HT-29 (cell line): ENCODE data around the gene TM4SF5. TPM values are rescaled to one million over a fixed set of nuclear protein-coding genes. Genes with fewer than 3 reads are reported as not detected.

Experiments used
- DNase-seq: peaks from one replicate; pipeline ENCODE4 v3.0.0-alpha.2; 2015; ENCODE audit warnings: low spot score
- total RNA-seq: library from RNA; depleted of rRNA; stranded (reverse); fragments of >200 nt; shearing (Covaris generic); gene quantifications from 2 replicates; pipeline ENCODE4 v1.2.3, GENCODE V29; 2014

TM4SF5 gene
- total RNA-seq, 1 experiment from 2014 or later, result 0.61 TPM

DNA sequence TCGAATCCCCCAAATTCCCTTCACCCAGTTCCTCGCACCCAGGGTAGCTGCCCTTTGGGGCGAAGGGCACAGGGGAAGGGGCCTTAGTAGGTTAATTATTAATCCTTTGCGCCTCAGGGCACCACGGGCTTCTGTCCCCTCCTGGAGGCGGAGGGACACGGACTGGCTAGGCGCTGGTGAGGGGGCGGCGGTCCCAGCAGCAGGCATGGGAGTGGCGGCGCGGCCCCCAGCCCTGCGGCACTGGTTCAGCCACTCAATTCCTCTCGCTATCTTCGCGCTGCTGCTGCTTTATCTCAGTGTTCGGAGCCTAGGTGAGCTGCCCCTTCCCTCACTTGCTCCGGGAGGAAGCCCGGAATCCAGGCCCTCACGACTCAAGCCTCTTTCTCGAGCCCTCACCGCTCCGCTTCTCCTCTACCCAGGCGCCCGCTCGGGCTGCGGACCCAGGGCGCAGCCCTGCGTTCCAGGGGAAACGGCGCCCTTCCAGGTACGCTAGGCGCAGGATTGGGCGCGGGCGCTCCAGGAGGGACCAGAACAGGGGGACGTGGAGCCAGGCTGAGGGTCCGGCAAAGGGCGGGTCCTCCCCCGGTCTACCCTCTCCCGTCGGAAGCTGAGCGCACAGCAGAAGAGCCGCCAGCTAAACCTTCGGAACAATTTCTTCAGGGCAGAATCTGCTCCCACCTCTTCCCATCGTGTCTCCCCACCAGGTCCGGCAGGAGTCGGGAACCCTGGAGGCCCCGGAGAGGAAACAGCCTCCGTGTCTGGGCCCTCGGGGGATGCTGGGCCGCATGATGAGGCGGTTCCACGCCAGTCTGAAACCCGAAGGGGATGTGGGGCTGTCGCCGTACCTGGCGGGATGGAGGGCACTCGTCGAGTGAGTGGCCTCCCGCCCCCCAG, 17.4 kb downstream of the TM4SF5 start, which contains the start of gene GLTPD2:
TSS of gene GLTPD2 (plus strand) at position 158 of the 894 bp plus-strand sequence. CDS start at position 206, 48 bp downstream.
- DNase-seq, result no peak

DNA sequence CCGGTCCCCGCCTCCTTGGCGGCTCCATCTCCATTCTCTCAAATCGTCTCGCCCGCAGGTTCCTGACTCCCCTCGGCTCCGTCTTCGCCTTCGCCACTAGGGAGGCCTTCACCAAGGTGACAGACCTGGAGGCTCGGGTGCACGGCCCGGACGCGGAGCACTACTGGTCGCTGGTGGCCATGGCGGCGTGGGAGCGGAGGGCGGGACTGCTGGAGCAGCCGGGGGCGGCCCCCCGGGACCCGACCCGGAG, 17.9 kb downstream of the TM4SF5 start:
- peak; percentile 45 for DNase-seq

DNA sequence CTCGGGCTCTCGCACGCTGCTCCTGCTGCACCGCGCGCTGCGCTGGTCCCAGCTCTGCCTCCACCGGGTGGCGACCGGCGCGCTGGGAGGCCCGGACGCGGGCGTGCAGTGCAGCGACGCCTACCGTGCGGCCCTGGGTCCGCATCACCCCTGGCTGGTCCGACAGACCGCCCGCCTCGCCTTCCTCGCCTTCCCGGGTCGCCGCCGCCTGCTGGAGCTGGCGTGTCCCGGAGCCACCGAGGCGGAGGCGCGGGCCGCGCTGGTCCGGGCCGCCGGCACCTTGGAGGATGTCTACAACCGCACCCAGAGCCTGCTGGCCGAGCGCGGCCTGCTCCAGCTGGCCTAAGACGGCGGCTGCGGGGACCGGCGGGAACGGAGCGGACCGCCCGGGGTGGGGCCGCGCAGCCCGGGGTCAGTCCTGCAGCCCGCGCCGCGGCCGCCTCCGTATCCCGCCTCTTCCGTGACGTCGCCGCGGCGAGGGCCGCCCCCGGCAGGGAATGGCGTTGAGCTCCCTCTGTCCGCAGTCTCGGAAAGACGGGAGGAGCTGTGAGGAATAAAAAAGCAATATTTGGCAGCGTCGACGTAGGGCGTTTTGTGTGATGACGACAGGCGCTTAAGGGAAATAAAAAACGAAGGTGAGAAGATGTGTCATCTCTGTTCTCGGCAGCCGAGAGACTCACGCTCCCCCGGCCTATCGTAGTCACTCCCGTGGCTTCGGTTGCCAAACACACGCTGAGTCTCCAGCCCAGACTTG, 18.4 kb downstream of the TM4SF5 start:
- peak; percentile 78 for DNase-seq

DNA sequence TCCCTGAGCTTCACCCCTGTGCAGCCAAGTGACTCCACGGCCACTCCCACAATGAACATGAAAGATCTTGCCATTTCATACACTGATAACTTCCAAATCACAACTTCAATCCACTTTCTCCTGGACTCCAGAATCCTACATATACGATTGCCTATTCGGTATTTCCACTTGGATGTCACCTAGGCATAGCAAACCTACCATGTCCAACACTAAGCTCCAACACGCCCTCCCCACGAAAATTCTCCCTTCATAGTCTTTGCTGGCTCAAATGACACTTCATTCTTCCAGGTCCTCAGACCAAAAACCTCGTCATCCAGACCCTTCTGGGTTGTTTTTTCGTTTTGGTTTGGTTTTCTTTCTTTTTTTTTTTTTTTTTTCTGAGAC, 19.0 kb downstream of the TM4SF5 start:
- no peak for DNase-seq

DNA sequence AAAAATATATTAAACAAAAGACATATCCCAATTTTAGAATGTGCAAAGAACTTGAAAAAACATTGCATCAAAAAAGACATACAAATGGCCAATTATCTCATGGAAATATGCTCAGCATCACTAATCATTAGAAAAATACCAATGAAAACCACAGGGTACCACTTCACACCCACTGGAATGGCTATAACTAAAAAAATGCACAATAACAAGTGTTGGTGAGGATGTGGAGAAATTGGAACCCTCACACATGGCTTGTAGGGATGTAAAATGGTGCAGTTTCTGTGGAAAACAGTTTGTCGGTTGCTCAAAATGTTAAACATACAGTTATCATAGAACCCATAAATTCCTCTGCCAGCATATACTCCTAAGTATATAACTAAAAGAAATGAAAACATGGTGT, 23.5 kb downstream of the TM4SF5 start:
- no peak for DNase-seq

DNA sequence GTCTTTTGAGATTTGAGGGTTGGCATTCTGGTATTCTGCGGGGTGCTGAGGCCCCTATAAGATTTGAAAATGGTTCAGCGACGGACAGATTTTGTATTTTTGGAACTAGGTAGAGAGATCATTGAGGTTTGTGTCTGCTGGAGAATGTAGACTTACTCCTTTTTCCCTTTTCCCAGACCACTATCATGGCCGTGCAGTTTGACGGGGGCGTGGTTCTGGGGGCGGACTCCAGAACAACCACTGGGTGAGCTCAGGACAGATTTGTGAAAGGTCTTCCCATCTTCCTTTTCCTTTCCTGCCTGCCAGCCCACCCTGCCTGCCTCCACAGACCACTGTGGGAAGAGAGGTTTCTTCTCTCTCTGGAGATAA, 24.9 kb downstream of the TM4SF5 start:
- no peak for DNase-seq

DNA sequence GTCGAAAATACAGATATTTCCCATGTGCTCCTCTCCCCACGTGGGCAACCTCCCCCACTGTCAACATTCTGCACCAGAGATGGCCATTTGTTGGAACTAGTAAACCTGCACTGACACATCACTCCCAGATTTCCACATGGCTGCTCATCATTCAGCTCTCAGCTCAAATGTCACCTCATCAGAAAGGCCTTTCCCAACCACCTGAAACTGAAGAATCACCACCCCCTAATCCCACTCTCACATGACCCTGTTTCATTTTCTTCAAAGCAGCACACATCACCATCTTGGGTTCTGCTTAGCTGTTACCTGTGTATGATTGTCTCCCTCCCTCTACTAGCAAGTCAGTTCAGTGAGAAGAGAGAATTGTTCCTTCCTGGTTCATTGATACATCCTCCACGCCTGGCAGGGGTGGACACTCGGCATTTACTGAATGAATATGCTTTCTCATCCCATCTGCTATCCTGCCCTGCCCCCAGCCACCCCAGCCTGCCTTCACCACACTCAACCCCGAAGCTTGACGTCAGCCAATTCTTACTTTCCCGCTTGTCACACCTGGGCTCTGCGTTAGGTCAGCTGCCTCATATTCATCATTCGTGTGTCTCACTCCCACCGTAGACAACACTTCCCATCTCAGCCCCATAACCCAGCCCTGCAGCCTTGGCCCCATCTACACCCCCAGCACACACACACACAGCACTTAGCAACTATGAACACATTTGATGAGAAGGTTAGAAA, 28.9 kb downstream of the TM4SF5 start:
- no peak for DNase-seq

DNA sequence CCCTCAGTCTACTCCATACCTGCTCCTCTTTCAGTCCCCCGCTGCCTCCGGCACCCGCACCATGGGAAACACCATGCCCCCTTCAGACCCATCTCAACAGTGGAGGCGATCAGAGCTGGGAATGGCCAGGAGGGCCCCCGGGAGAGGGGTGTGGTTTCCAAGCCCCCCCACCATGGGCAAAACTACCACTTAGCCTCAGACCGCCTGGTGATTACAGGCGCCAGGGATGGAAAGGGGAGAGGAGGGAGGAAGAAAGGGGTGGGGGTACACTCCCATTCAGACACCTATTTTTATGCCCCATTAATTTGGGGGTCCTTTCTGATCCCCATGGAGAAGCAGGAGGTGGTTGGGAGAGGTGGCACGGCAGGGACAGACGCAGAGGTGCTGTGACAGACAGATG, 30.5 kb downstream of the TM4SF5 start, which contains the start of gene C17orf114:
TSS of gene C17orf114 (minus strand) at position 101 of the 400 bp plus-strand sequence.
- no peak for DNase-seq

DNA sequence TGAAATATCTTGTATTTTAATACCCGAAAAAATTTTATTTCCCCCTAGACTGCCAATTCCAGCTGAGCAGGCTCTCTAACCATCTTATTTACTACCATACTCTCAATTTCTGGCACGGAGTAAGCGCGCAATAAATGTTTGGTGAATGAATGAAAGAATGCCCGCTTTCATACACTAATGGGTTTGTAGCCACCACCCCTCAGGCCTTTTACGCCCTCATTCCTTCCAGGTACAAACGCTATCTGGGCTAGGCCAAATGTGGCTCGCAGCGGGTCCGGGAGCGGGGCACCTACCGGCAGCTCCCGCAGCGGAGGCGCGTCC, 34.7 kb downstream of the TM4SF5 start:
- no peak for DNase-seq

DNA sequence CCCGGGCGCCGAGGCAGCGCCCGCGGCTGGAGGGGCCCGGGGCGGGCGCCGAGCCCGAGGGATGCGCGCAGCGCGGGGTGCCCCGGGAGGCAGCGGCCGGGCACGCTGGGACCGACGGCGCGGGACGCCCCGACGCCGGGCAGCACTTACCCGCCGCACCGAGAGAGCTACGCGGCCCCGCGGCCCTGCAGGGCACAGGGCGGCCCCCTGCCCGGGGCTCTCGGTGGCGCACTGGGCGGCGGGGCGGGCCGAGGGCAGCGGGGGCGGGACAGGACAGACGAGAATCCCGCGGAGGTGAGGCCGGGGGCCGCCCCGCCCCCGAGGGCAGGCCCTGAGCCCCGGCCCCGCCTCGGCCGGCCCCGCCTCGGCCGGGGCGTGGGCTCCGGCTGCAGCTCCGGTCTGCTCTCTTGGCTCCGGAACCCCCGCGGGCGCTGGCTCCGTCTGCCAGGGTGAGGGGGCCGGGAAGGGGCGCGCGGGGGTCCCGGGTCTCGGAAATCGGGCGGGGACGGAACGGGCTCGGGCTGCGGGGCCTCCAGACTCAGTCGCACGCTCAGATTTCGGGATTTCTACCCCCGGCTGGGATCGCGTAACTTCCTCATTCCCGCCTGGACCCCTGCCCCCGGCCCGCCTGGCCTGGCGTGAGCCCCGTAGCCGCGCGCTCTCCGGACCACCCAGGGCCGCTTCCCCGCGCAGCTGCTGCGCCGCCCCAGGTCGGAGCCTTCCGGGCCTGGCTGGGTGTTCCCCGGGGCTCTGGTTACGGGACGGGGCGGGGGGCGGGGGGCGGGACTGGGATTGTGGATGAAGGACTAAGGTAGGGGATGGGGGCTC, 35.3 kb downstream of the TM4SF5 start, which contains the start of gene PLD2:
TSS of gene PLD2 (plus strand) at position 376 of the 828 bp plus-strand sequence. CDS start 621 bp downstream, outside the sequence.
- DNase-seq, result peak; percentile 57

DNA sequence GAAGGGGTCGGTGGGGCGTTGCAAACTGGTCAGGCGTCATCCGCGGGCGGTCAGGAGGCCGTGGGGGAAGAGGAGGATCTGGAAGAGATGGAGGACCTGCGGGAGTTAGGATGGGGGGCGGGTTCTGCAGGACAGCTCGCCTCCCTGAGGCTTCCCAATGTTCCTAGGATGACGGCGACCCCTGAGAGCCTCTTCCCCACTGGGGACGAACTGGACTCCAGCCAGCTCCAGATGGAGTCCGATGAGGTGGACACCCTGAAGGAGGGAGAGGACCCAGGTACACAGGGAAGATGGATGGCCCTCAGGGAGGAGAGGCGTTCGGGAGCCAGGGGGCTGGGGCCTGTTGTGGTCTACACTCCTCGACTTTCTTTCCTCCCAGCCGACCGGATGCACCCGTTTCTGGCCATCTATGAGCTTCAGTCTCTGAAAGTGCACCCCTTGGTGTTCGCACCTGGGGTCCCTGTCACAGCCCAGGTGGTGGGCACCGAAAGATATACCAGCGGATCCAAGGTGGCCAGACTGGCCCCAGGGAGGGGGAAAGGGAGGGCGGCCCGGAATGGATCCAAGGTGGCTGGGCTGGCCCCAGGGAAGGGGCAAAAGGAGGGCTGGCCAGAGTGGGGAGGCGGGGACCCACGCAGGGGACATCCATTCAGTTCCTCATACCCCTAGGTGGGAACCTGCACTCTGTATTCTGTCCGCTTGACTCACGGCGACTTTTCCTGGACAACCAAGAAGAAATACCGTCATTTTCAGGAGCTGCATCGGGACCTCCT, 36.1 kb downstream of the TM4SF5 start:
- no peak for DNase-seq

DNA sequence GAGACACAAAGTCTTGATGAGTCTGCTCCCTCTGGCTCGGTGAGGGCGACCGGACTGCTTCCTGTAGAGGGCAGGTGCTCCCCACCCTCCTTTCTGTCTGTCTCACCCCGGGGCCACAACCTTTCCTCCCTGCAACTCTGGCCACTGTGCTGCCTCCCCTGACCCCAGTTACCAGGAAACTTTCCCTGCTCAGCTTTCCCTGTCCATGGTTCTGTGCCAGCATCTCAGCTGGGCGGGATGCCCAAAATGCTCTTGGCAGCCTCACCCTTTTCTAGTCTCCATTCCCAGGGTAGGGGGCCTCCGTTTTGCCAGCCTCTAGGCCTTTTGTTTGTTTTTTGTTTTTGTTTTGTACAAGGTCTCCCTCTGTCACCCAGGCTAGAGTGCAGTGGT, 36.7 kb downstream of the TM4SF5 start:
- no peak for DNase-seq

DNA sequence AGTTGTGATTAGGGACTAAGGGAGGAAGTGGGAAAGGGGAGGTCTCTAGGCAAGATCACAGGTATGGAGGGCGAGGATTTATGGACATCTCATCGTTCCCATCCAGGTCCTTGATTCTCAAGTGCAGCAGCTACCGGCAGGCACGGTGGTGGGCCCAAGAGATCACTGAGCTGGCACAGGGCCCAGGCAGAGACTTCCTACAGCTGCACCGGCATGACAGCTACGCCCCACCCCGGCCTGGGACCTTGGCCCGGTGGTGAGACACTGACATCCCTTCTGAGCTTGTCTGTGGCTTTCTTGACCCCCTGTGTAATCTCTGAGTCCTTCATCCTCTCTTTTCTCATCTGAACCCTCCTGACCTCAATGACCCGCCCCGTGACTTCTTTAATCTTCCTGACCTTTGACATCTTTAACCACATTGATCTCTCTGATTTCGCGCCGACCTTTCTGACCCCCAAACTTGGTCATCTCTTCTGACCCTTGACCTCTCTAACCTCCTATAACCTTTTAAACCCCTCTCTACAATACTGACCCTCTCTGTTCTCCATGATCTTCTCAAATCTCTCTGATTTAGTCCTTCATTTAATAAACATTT, 39.1 kb downstream of the TM4SF5 start:
- DNase-seq, result no peak

DNA sequence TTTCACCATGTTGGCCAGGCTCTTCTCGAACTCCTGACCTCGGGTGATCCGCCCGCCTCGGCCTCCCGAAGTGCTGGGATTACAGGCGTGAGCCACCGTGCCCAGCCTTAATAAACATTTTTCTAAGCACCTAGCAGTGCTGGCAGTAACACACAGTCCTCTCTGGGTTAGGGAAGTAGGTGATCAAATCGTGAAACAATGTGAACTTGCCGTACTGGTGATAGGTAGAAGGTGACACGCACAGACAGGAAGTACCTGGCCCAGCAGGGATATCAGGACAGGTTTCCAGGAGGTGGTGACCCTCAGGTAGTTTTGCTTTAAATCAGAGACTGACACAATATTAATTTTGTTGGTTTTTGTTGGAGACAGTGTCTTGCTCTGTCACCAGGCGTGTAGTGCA, 39.8 kb downstream of the TM4SF5 start:
- no peak for DNase-seq

DNA sequence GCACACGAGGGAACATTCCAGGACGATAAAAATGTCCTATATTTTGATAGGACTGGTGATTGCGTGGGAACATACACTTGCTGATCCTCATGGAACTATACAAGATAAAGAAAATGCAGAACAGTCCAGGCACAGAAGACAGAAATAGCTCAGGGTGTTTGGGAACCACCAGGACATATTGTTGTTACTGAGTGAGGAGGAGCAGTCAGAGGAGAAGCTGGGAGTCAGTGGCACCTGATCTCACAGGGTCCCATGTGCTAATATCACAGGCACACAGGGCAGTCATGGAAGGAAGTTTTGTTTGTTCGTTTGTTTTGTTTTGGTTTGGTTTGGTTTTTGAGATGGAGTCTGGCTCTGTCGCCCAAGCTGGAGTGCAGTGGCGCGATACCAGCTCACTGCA, 41.0 kb downstream of the TM4SF5 start:
- no peak for DNase-seq

DNA sequence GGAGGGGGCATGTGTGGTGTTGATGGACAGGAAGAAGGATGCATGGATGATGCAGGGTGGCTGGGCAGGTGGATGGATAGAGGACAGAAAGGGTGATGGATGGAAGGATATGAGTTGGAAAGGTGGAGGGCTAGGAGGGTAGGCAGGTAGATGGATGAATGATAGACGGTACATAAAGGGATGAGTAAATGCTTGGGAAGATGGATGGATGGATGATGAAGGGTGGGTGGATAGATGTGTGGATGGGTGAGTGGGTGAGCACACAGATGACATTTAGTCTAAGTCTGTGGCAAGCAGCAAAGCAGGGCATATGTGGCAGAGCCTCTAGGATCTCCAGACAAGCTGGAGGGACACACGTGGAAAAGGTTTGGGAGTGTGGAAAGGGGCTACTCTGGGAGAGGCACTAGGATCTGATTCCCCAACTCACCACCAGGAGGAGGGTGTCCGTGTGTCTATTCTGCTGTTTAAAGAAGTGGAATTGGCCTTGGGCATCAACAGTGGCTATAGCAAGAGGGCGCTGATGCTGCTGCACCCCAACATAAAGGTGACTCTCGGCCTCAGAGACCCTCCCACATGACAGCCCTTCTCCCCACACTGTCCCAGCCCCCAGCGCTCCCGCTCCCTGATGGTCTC, 43.5 kb downstream of the TM4SF5 start:
- DNase-seq, result peak; percentile 56

DNA sequence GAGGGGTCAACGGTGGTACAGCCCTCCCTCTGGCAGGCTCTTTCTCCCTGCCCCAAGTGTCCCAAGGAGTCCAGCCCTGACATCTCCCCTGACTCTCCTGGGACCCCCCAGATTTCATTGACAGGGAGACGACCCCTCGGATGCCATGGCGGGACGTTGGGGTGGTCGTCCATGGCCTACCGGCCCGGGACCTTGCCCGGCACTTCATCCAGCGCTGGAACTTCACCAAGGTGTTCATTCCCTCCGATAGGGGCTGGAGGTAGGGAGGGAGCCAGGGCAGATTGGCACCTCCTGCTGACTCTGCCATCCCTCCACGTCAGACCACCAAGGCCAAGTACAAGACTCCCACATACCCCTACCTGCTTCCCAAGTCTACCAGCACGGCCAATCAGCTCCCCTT, 45.1 kb downstream of the TM4SF5 start:
- no peak for DNase-seq

DNA sequence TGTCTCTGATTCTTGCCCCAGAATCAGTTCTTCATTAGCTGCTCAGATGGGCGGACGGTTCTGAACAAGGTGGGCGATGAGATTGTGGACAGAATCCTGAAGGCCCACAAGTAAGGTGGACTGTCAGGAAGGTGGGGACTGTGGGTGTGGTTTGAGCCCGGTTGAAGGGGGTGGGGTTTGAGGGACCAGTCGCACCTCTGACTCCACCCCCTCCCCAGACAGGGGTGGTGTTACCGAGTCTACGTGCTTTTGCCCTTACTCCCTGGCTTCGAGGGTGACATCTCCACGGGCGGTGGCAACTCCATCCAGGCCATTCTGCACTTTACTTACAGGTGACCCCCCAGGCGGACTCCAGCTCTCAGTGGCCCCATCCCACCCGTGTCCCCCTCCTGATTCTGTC, 46.6 kb downstream of the TM4SF5 start:
- DNase-seq, result no peak

DNA sequence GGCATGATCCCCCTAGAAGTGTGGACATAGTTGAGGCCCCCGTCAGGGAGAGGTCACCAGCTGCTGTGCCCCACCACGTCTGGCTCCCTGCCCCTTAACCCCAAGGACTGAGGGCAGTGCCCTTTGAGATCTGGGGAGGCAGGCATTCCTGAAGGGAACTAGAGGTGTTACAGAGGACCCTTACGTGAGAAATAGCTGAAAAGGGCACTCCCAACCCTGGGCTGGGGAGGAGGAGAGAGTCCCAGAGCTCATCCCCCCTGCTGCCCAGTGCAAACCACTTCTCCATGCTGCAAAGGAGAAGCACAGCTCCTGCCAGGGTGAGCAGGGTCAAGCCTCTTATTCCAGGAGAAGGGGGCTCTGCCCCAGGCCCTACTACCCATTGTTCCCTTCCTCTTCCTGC, 51.1 kb downstream of the TM4SF5 start:
- no peak for DNase-seq
